Neural crest cell (in vitro differentiated cells): Measurements from ENCODE around the gene PDILT. TPM values are rescaled to one million over a fixed set of nuclear protein-coding genes. Genes with fewer than 3 reads are reported as not detected.

Source experiments
- DNase-seq: peaks from one replicate; pipeline ENCODE4 v3.0.0; 2021; ENCODE audit warnings: low read depth, mixed read lengths, low spot score
- H3K27ac Mint-ChIP-seq: one replicate; pipeline ENCODE4 v1.8.0; 2021; ENCODE audit warnings: mild to moderate bottlenecking, mixed read lengths; ENCODE audit not compliant: unreplicated experiment
- H3K27me3 Mint-ChIP-seq: 2 replicates; pipeline ENCODE4 v1.8.0; 2021; ENCODE audit warnings: low read depth, mild to moderate bottlenecking, mixed read lengths
- H3K36me3 Mint-ChIP-seq: 2 replicates; pipeline ENCODE4 v1.8.0; 2021; ENCODE audit warnings: low read depth, mild to moderate bottlenecking, mixed read lengths
- H3K4me1 Mint-ChIP-seq: 2 replicates; pipeline ENCODE4 v1.8.0; 2021; ENCODE audit warnings: mixed read lengths
- H3K4me3 Mint-ChIP-seq: one replicate; pipeline ENCODE4 v1.8.0; 2021; ENCODE audit warnings: mild to moderate bottlenecking, mixed read lengths
- H3K9me3 Mint-ChIP-seq: 2 replicates; pipeline ENCODE4 v1.8.0; 2021; ENCODE audit warnings: mixed read lengths
- CTCF ChIP-seq: fragments of 200-600 bp; sonication (generic); conservative IDR thresholded peaks from 2 replicates; pipeline ENCODE4 v1.5.0; 2021; ENCODE audit warnings: antibody characterized with exemption, mild to moderate bottlenecking
- total RNA-seq: library from RNA; stranded (reverse); gene quantifications from 2 replicates; pipeline ENCODE4 v1.2.1, GENCODE V29; 2021

Gene PDILT
- total RNA-seq, 1 donor from 2014 or later, result not detected

DNA sequence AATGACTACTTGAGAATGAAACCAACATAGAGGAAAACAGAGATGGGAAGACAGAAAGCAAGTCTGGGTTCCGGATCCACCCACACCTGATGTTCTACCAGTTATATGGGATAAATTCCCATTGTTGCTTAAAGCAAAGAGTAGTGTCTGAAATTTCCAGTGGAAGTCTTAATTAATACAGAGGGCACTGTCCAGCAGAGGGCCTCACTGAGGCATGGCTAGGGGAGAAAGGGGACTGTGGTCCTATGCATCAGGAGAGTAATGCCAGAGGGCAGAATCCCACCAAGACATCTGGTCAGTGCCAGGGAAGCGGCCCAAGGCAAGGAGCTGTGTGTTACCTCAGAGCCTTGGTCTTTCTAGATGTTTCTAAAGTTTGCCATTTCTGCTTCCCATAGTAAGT is 44.5 kb downstream of the PDILT start:
- Mint-ChIP-seq H3K27me3 (peaks cover 72% of the 10 kb centered on the region), H3K9me3 (peaks cover 7% of the 10 kb centered on the region), H3K27ac (no peak overlapping the region), H3K4me3 (no peak overlapping the region), H3K36me3 (no peaks in the 10 kb centered on the region), H3K4me1 (no peaks in the 10 kb centered on the region)
- DNase-seq, result peak; percentile 32
- TF ChIP-seq CTCF, result peak; percentile 49

- Mint-ChIP-seq H3K4me1 (peaks cover 8% of the 10 kb centered on the region), H3K27me3 (peaks cover 73% of the 10 kb centered on the region), H3K9me3 (peaks cover 7% of the 10 kb centered on the region), H3K27ac (no peak overlapping the region), H3K4me3 (no peak overlapping the region), H3K36me3 (no peaks in the 10 kb centered on the region)
- TF ChIP-seq CTCF, result no peak
- no peak for DNase-seq
Observed at GRCh38 chr16:20355114-20355782, 49.3 kb downstream of the PDILT start.

- Mint-ChIP-seq H3K36me3 (no peaks in the 10 kb centered on the region), H3K27me3 (peaks cover 60% of the 10 kb centered on the region), H3K9me3 (peaks cover 7% of the 10 kb centered on the region), H3K4me1 (peaks cover 8% of the 10 kb centered on the region), H3K27ac (no peak overlapping the region), H3K4me3 (no peak overlapping the region)
- DNase-seq, result no peak
- no peak for TF ChIP-seq CTCF
Observed at GRCh38 chr16:20353379-20353778, 51.2 kb downstream of the PDILT start.

DNA sequence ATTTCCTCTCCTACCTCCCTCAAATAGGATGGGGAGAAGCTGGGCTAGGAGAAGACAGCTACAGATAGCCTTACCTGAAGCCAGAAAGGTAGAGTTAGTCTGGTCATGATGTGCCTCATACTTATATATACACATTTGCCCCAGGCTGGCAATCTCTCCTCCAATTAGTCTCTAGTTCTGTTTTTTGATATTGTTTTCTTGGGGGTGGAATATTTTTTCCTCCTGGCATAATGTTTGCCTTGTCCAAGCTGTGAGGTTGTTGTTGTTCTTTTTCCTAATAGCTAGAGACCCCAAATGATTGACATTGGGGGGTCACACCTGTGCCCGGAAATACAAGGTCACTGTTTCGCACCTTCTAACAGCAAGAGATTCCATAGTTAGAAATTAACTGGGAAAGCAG is 51.9 kb downstream of the PDILT start, which contains the start of gene UMOD:
UMOD (minus strand) TSS at position 101 of the 400 bp plus-strand sequence. CDS start 1,978 bp downstream, outside the sequence.
- peaks cover 7% of the 10 kb centered on the region for H3K9me3 Mint-ChIP-seq
- H3K27ac Mint-ChIP-seq, result no peak within 1 kb of the TSS
- no peak for TF ChIP-seq CTCF
- peaks cover 8% of the 10 kb centered on the region for H3K4me1 Mint-ChIP-seq
- no peak for DNase-seq
- no peaks in the 10 kb centered on the region for H3K36me3 Mint-ChIP-seq
- H3K4me3 Mint-ChIP-seq, result no peak within 1 kb of the TSS
- H3K27me3 Mint-ChIP-seq, result peaks cover 54% of the 10 kb centered on the region

DNA sequence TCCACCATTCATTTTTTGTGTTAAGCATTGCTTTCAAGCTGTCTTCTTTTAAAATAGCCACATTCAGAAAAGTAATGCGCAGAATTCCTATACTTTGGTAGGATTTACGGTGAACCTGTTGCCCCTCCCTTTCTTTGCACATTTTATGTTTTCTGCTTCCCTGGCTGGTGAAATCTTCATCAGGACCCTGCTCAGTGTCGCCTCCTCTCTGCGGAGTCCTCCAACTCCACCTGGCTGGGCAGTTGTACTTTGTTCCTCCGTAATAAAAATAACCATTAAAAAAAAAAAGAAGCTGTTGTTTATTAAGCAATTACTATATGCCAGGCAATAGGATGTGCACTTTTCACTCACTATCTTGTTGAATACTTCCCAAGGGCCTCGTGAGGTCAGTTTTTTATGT is 54.9 kb downstream of the PDILT start:
- no peaks in the 10 kb centered on the region for H3K36me3 Mint-ChIP-seq
- no peak for DNase-seq
- no peak overlapping the region for H3K4me3 Mint-ChIP-seq
- peaks cover 38% of the 10 kb centered on the region for H3K27me3 Mint-ChIP-seq
- H3K9me3 Mint-ChIP-seq, result no peaks in the 10 kb centered on the region
- H3K4me1 Mint-ChIP-seq, result peaks cover 8% of the 10 kb centered on the region
- peak; percentile 25 for TF ChIP-seq CTCF
- no peak overlapping the region for H3K27ac Mint-ChIP-seq
